ENCODE results near the gene NPAS3. TPM values are rescaled to one million over a fixed set of nuclear protein-coding genes. Genes with fewer than 3 reads are reported as not detected.

Gene NPAS3
- total and polyA plus RNA-seq, 2 donors (not counting 1 experiment from before 2014, with no cell fraction given): 0.10 to 0.50 TPM

GRCh38 chr14:33393231-33393894, 454.7 kb downstream of the NPAS3 start:
- no peaks in the 10 kb centered on the region for H3K27me3 ChIP-seq (ENCODE audit: control insufficient read depth, insufficient read depth, low read length)
- no peak for DNase-seq (ENCODE audit: low read depth in 2 of 2)

GRCh38 chr14:33393895-33394368, 455.3 kb downstream of the NPAS3 start:
- Histone ChIP-seq H3K4me1 (ENCODE audit: control insufficient read depth, extremely low read depth, insufficient read depth, low read length) (no peaks in the 10 kb centered on the region), H3K4me3 (replicated peaks in 1 of 4; ENCODE audit: control extremely low read depth in 1 of 4, insufficient read depth in 1 of 4, low read depth in 3 of 4, low read length in 4 of 4) (no peak overlapping the region), H4K20me1 (ENCODE audit: control insufficient read depth, extremely low read depth, insufficient read depth, low read length) (no peaks in the 10 kb centered on the region), H3K36me3 (ENCODE audit: control insufficient read depth, insufficient read depth, low read length) (no peaks in the 10 kb centered on the region), H3K4me2 (ENCODE audit: extremely low read depth, insufficient read depth, low read length) (no peak overlapping the region), H3K79me2 (ENCODE audit: control insufficient read depth, insufficient read depth, low read length) (no peaks in the 10 kb centered on the region), H3K27ac (ENCODE audit: insufficient read depth, low read length) (no peak overlapping the region), H3K9me3 (ENCODE audit: control insufficient read depth, insufficient read depth, low read depth, low read length) (no peaks in the 10 kb centered on the region), H3K27me3 (ENCODE audit: control insufficient read depth, insufficient read depth, low read length) (no peaks in the 10 kb centered on the region), H3K9ac (ENCODE audit: insufficient read depth, low read length) (no peak overlapping the region), H2AFZ (ENCODE audit: low read length) (no peak overlapping the region)
- TF ChIP-seq CTCF (conservative IDR thresholded peaks at IDR 0.05 in 1 of 2, IDR thresholded peaks at IDR 0.05 in 1 of 2; ENCODE audit: low read depth in 1 of 2, low read length in 2 of 2): no peak
- TF ChIP-seq EZH2 (IDR thresholded peaks at IDR 0.05; ENCODE audit: low read length, missing control alignments): no peak
- no peak for DNase-seq (ENCODE audit: low read depth in 2 of 2)

More at GRCh38 chr14:33393231-33393894, 454.7 kb downstream of the NPAS3 start:
- H3K27ac ChIP-seq (ENCODE audit: insufficient read depth, low read length): no peak overlapping the region
- no peak overlapping the region for H3K4me3 ChIP-seq (replicated peaks in 1 of 4; ENCODE audit: control extremely low read depth in 1 of 4, insufficient read depth in 1 of 4, low read depth in 3 of 4, low read length in 4 of 4)
- TF ChIP-seq EZH2 (IDR thresholded peaks at IDR 0.05; ENCODE audit: low read length, missing control alignments) (no peak), CTCF (conservative IDR thresholded peaks at IDR 0.05 in 1 of 2, IDR thresholded peaks at IDR 0.05 in 1 of 2; ENCODE audit: low read depth in 1 of 2, low read length in 2 of 2) (no peak)
- no peak overlapping the region for H3K9ac ChIP-seq (ENCODE audit: insufficient read depth, low read length)
- no peaks in the 10 kb centered on the region for H4K20me1 ChIP-seq (ENCODE audit: control insufficient read depth, extremely low read depth, insufficient read depth, low read length)
- no peaks in the 10 kb centered on the region for H3K36me3 ChIP-seq (ENCODE audit: control insufficient read depth, insufficient read depth, low read length)
- no peak overlapping the region for H2AFZ ChIP-seq (ENCODE audit: low read length)
- no peaks in the 10 kb centered on the region for H3K9me3 ChIP-seq (ENCODE audit: control insufficient read depth, insufficient read depth, low read depth, low read length)
- H3K4me2 ChIP-seq (ENCODE audit: extremely low read depth, insufficient read depth, low read length): no peak overlapping the region
- H3K4me1 ChIP-seq (ENCODE audit: control insufficient read depth, extremely low read depth, insufficient read depth, low read length): no peaks in the 10 kb centered on the region
- no peaks in the 10 kb centered on the region for H3K79me2 ChIP-seq (ENCODE audit: control insufficient read depth, insufficient read depth, low read length)

GRCh38 chr14:33401311-33401710, 462.6 kb downstream of the NPAS3 start:
- H3K4me3 ChIP-seq (replicated peaks in 1 of 4; ENCODE audit: control extremely low read depth in 1 of 4, insufficient read depth in 1 of 4, low read depth in 3 of 4, low read length in 4 of 4): no peak overlapping the region
- H3K4me1 ChIP-seq (ENCODE audit: control insufficient read depth, extremely low read depth, insufficient read depth, low read length): no peaks in the 10 kb centered on the region
- H3K27me3 ChIP-seq (ENCODE audit: control insufficient read depth, insufficient read depth, low read length): no peaks in the 10 kb centered on the region
- no peaks in the 10 kb centered on the region for H4K20me1 ChIP-seq (ENCODE audit: control insufficient read depth, extremely low read depth, insufficient read depth, low read length)
- H3K9me3 ChIP-seq (ENCODE audit: control insufficient read depth, insufficient read depth, low read depth, low read length): no peaks in the 10 kb centered on the region
- no peak for TF ChIP-seq EZH2 (IDR thresholded peaks at IDR 0.05; ENCODE audit: low read length, missing control alignments)
- no peak for TF ChIP-seq CTCF (conservative IDR thresholded peaks at IDR 0.05 in 1 of 2, IDR thresholded peaks at IDR 0.05 in 1 of 2; ENCODE audit: low read depth in 1 of 2, low read length in 2 of 2)
- no peak for DNase-seq (ENCODE audit: low read depth in 2 of 2)
- H3K36me3 ChIP-seq (ENCODE audit: control insufficient read depth, insufficient read depth, low read length): no peaks in the 10 kb centered on the region
- no peak overlapping the region for H2AFZ ChIP-seq (ENCODE audit: low read length)
- H3K4me2 ChIP-seq (ENCODE audit: extremely low read depth, insufficient read depth, low read length): no peak overlapping the region
- H3K9ac ChIP-seq (ENCODE audit: insufficient read depth, low read length): no peak overlapping the region
- H3K27ac ChIP-seq (ENCODE audit: insufficient read depth, low read length): no peak overlapping the region
- H3K79me2 ChIP-seq (ENCODE audit: control insufficient read depth, insufficient read depth, low read length): no peaks in the 10 kb centered on the region
